K562 (cell line): ENCODE results near the gene MAGI1. TPM values are rescaled to one million over a fixed set of nuclear protein-coding genes. Genes with fewer than 3 reads are reported as not detected.

Experiments
- ATAC-seq: fragments of 200-7000 bp; cut with Tn5 transposase; 3 replicates; pipeline ENCODE4 v1.9.1; 2020; ENCODE audit warnings: moderate library complexity
- BruUV-seq: library from RNA; stranded (reverse); fragments of 400-500 nt; replicated peaks from 2 replicates; lab custom pipeline; 2021; lab: Mats Ljungman, UMichigan
- CTCF ChIA-PET: fragments of 300-600 bp; formaldehyde crosslinking; extraction: SDS; loops from one replicate; lab custom pipeline; 2021; ENCODE audit warnings: low intra/inter-chr PET ratio; lab: Yijun Ruan, JAX
- POLR2A ChIA-PET: fragments of 300-600, 350-650 bp; sonication (Branson Sonifier 250); formaldehyde crosslinking; extraction: SDS; loops from one replicate; lab custom pipeline; 2021; ENCODE audit warnings: antibody characterized with exemption, inconsistent platforms; lab: Yijun Ruan, JAX
- DNase-seq, 4 experiments: peaks; one replicate each; pipeline versions ENCODE4 v3.0.0 to v3.0.0-alpha.2; 2011 to 2018; ENCODE audit warnings: low spot score in 3 of 4, mixed read lengths in 3 of 4; ENCODE audit errors: extremely low read depth in 1 of 4
- FAIRE-seq: peaks from 2 replicates; lab custom pipeline; 2011; peaks lifted over from hg19 to GRCh38; lab: Jason Lieb, UNC
- H2AFZ ChIP-seq: 2 replicates; pipeline ENCODE4 v1.6.0; 2011; ENCODE audit warnings: low read depth, low read length, control low read depth, inconsistent platforms
- H3K27ac ChIP-seq: fragments of 200-600 bp; 3 replicates; pipeline ENCODE4 v1.8.0; 2011; ENCODE audit warnings: low read depth, mild to moderate bottlenecking, control low read depth, inconsistent platforms, low read length, moderate library complexity, mixed read lengths; ENCODE audit errors: extremely low read depth
- H3K27me3 ChIP-seq, 2 experiments: fragments of 300-600 bp in 1 of 2; 2 replicates in 1 of 2; 3 replicates in 1 of 2; pipeline versions ENCODE4 v1.6.0 to v1.8.0; 2011; ENCODE audit warnings: inconsistent platforms in 2 of 2, low read length in 2 of 2, mild to moderate bottlenecking in 1 of 2, mixed read lengths in 1 of 2, moderate library complexity in 1 of 2; ENCODE audit not compliant: control insufficient read depth in 2 of 2, insufficient read depth in 2 of 2
- H3K36me3 ChIP-seq: fragments of 300-600 bp; 3 replicates; pipeline ENCODE4 v1.8.0; 2011; ENCODE audit warnings: mild to moderate bottlenecking, low read length, inconsistent platforms; ENCODE audit not compliant: control insufficient read depth, insufficient read depth
- H3K4me1 ChIP-seq, 2 experiments: fragments of 200-600 bp in 1 of 2; replicated peaks in 1 of 2; 2 replicates in 1 of 2; 3 replicates in 1 of 2; pipeline versions ENCODE4 v1.5.1 to v1.8.0; 2011; ENCODE audit warnings: inconsistent platforms in 2 of 2, low read length in 2 of 2, mild to moderate bottlenecking in 1 of 2, mixed read lengths in 1 of 2, moderate library complexity in 1 of 2; ENCODE audit not compliant: control insufficient read depth in 2 of 2, insufficient read depth in 2 of 2
- H3K4me2 ChIP-seq: 2 replicates; pipeline ENCODE4 v1.6.1; 2011; ENCODE audit warnings: low read length, control low read depth, inconsistent platforms, mixed read lengths; ENCODE audit not compliant: insufficient read depth
- H3K4me3 ChIP-seq: fragments of 200-600 bp; sonication (generic), shearing (Covaris generic); 2 replicates; pipeline ENCODE4 v1.5.1; 2016; ENCODE audit warnings: control low read depth, inconsistent platforms
- H3K79me2 ChIP-seq: fragments of 200-600 bp; 3 replicates; pipeline ENCODE4 v1.8.0; 2011; ENCODE audit warnings: low read length, inconsistent platforms; ENCODE audit not compliant: control insufficient read depth, insufficient read depth
- H3K9ac ChIP-seq, 2 experiments: 2 replicates each; pipeline versions ENCODE4 v1.6.0 to v1.6.1; 2011; ENCODE audit warnings: low read depth in 2 of 2, low read length in 2 of 2, control low read depth in 1 of 2, inconsistent platforms in 1 of 2, mild to moderate bottlenecking in 1 of 2, mixed read lengths in 1 of 2; ENCODE audit not compliant: insufficient read depth in 1 of 2
- H3K9me1 ChIP-seq: one replicate; pipeline ENCODE4 v1.6.0; 2011; ENCODE audit warnings: inconsistent platforms, mild to moderate bottlenecking, low read length, moderate library complexity; ENCODE audit not compliant: control insufficient read depth, insufficient read depth
- H3K9me3 ChIP-seq: replicated peaks from 2 replicates; pipeline ENCODE4 v1.5.1; 2011; ENCODE audit warnings: low read depth, low read length, inconsistent platforms; ENCODE audit not compliant: control insufficient read depth, insufficient read depth
- H4K20me1 ChIP-seq: replicated peaks from 2 replicates; pipeline ENCODE4 v1.6.1; 2011; ENCODE audit warnings: low read length, inconsistent platforms, mixed read lengths; ENCODE audit not compliant: control insufficient read depth, insufficient read depth
- CBX8 ChIP-seq: fragments of 200-600 bp; sonication (generic); IDR thresholded peaks from 2 replicates; pipeline ENCODE4 v1.6.1; 2012; ENCODE audit warnings: borderline replicate concordance, mixed run types, low read depth, mild to moderate bottlenecking, moderate library complexity, mixed read lengths, low read length, control low read depth, inconsistent platforms; ENCODE audit not compliant: poor library complexity, severe bottlenecking; ENCODE audit errors: extremely low read depth
- MLLT1 ChIP-seq, 2 experiments: fragments of 450-650 bp; IDR thresholded peaks; 2 replicates each; pipeline ENCODE4 v1.6.1; 2016
- TEAD1 ChIP-seq, 2 experiments: fragments of 450-650 bp in 1 of 2; sonication (generic) in 1 of 2; formaldehyde crosslinking; IDR thresholded peaks; 2 replicates each; pipeline versions ENCODE4 v1.4.0 to v1.8.0; 2020 to 2022; ENCODE audit warnings: mild to moderate bottlenecking in 2 of 2, missing genetic modification reagents in 1 of 2
- TGIF2 ChIP-seq: sonication (generic); formaldehyde crosslinking; IDR thresholded peaks from 2 replicates; pipeline ENCODE4 v1.8.1; 2022; ENCODE audit warnings: mild to moderate bottlenecking, missing genetic modification reagents, moderate library complexity
- WHSC1 ChIP-seq: IDR thresholded peaks from one replicate; pipeline ENCODE4 v1.6.1; 2012; ENCODE audit warnings: low read length, control low read depth, inconsistent platforms
- ZNF780A ChIP-seq: fragments of 250-450 bp; sonication (Bioruptor Pico); IDR thresholded peaks from 2 replicates; pipeline ENCODE4 v1.5.0; 2021; ENCODE audit warnings: mild to moderate bottlenecking
- WGBS: fragments of 100-300 bp; shearing (Covaris generic); methylation state at CpG from one replicate; pipeline ENCODE4 v1.1.6; 2016; ENCODE audit warnings: low coverage, mixed read lengths; ENCODE audit not compliant: insufficient coverage; ENCODE audit errors: missing lambda C conversion rate; 5-methylcytosine and 5-hydroxymethylcytosine counted together
- in situ Hi-C: fragments of 300-500 bp; cut with MboI; formaldehyde crosslinking; loops from 4 replicates; pipeline ENCODE4 v1.15.0; 2018; ENCODE audit warnings: inconsistent platforms, mixed read lengths
- intact Hi-C: fragments of 100-400 bp; cut with micrococcal nuclease; formaldehyde crosslinking; loops from 2 replicates; pipeline ENCODE4 v1.14.2; 2022
- polyA plus RNA-seq, 8 experiments: library from polyadenylated mRNA; depleted of rRNA in 4 of 8; stranded (reverse) in 5 of 8; unstranded in 3 of 8; fragments of >200 nt; fragmentation: Nextera tagmentation in 2 of 8; fragmentation: Illumina TruSeq in 1 of 8; extraction: Ambion mirVana in 2 of 8; extraction: Trizol in 1 of 8; gene quantifications; 2 replicates each; pipeline versions ENCODE4 v1.2.1 to v1.2.3, GENCODE V29; 2011 to 2014; ENCODE audit warnings: inconsistent platforms in 1 of 8, missing spikeins in 1 of 8
- total RNA-seq, 7 experiments: library from RNA; depleted of rRNA in 6 of 7; stranded (reverse); fragments of >200 nt in 6 of 7; fragmentation: Illumina TruSeq in 2 of 7; extraction: Trizol in 2 of 7; gene quantifications; 2 replicates each; pipeline versions ENCODE4 v1.2.1 to v1.2.3, GENCODE V29; 2011 to 2021; ENCODE audit warnings: low replicate concordance in 1 of 7

MAGI1 gene
- total and polyA plus RNA-seq, 9 of the 15 experiments (the other 6 are each of a cell fraction or from before 2014, with no cell fraction given): 7.8 to 59.4 (median 43.2) TPM

GRCh38 chr3:65843732-65844131 is 195.0 kb downstream of the MAGI1 start:
- no peak overlapping the region for H3K27ac ChIP-seq
- no peaks in the 10 kb centered on the region; a peak in 1 of 5 replicates for H3K27me3 ChIP-seq
- no peaks in the 10 kb centered on the region for H3K9me3 ChIP-seq
- in situ Hi-C loops (no loop called here), intact Hi-C loops (no loop called here)
- ATAC-seq (no peak), FAIRE-seq (no peak), DNase-seq (no peak)
- H4K20me1 ChIP-seq: no peaks in the 10 kb centered on the region
- H3K79me2 ChIP-seq: no peaks in the 10 kb centered on the region
- BruUV-seq: no TSS peak
- H3K4me3 ChIP-seq: no peak overlapping the region
- TF ChIP-seq CBX8: no peak
- TF ChIP-seq TEAD1 (CRISPR knock-in tag; IDR thresholded peaks at IDR 0.05): no peak
- TF ChIP-seq WHSC1: no peak
- no peak for TF ChIP-seq MLLT1 (IDR thresholded peaks at IDR 0.05)
- TF ChIP-seq ZNF780A (CRISPR knock-in tag): no peak
- no peak for TF ChIP-seq TGIF2 (CRISPR knock-in tag)
- H3K9me1 ChIP-seq: no peaks in the 10 kb centered on the region
- no peak overlapping the region for H3K9ac ChIP-seq
- ChIA-PET CTCF (no interaction called here), POLR2A (interaction anchor here (0.6 kb wide), 1 partner anchor 13 kb away, joined by 3 read pairs; no protein-coding TSS in a partner anchor)
- H2AFZ ChIP-seq: no peak overlapping the region
- no peaks in the 10 kb centered on the region for H3K4me1 ChIP-seq
- H3K4me2 ChIP-seq: no peak overlapping the region
- H3K36me3 ChIP-seq: no peaks in the 10 kb centered on the region
- WGBS: 0% methylated on average over 1 of the region's 1 CpG
